Measurements from ENCODE around the gene MTHFD2.

MTHFD2 gene

GRCh38 chr2:74188696-74189095, 9.7 kb upstream of the MTHFD2 start:
- CTCF ChIA-PET: interaction anchor here (1.1 to 1.4 kb wide), 3 partner anchors 10 to 365 kb away, joined by 3 to 5 read pairs (median 5); partner anchors contain the start of genes MOB1A and MTHFD2

DNA sequence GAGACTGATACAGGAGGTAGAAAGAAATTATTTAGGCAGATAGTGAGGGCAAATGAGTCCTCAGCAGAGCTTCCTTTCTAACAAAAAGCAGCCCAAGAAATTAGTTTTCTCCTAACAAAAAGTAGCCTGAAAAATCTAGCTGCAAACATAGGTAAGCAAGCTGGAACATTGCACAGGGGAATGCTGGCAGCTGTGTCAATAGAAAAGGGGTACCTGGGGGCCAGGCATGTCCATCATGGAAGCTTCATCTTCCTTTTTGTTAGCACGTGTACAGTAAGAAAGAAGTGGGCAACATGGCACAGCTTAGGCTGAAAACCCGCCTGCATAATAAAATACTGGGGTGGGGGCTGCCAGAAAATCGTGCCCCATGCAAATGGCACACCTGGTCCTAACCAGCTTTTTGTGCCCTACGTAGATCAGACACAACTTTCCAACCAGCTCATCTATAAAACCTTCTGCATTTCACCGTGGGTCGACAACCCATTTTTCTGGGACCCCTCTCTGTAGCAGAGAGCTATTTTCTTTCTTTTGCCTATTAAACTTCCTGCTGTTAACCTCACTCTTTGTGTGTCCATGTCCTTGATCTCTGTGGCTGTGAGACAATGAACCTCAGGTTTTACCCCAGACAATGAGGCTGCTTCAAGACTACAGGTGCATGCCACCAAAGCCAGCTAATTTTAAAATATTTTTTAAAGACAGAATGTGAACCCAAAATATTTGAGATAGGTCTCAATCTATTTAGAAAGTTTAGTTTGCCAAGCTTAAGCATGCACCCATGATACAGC, 6.6 kb upstream of the MTHFD2 start:
- DNase-seq (ENCODE audit: low read depth, low spot score): no peak
- CTCF ChIA-PET: interaction anchor here (0.9 to 1.6 kb wide), 2 partner anchors 10 to 13 kb away, joined by 4 to 11 read pairs; partner anchors contain the start of gene MOB1A
- no peak for TF ChIP-seq CTCF (IDR thresholded peaks at IDR 0.05; ENCODE audit: insufficient read depth, low read length, missing control alignments)
- POLR2A ChIA-PET: no interaction called here
- H3K4me3 ChIP-seq (ENCODE audit: low read depth, low read length): no peak overlapping the region

More at GRCh38 chr2:74188696-74189095, 9.7 kb upstream of the MTHFD2 start:
- no peak for DNase-seq (ENCODE audit: low read depth, low spot score)
- POLR2A ChIA-PET: interaction anchor here (1.0 kb wide), 2 partner anchors 10 kb away, joined by 4 to 6 read pairs; partner anchors contain the start of genes MOB1A and MTHFD2
- no peak overlapping the region for H3K4me3 ChIP-seq (ENCODE audit: low read depth, low read length)
- TF ChIP-seq CTCF (IDR thresholded peaks at IDR 0.05; ENCODE audit: insufficient read depth, low read length, missing control alignments): no peak

DNA sequence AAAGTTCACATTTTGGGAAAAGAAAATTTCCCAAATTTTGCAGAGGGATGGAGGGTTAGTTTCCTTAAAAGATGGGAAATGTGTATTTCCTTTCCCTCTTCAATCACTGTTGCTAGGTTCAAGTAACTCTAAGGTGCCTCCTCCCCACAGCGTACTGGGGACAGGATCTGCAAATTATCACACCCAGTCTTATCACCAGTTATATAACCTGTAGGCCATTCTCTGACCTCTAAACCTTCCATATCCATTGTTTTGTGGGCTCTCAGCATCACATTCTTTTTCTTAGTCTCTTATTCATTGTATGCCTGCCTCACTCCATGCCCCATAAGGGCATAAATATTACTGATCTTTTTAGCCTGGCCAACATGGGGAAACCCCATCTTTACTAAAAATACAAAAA, 3.6 kb upstream of the MTHFD2 start:
- DNase-seq (ENCODE audit: low read depth, low spot score): no peak
- TF ChIP-seq CTCF (IDR thresholded peaks at IDR 0.05; ENCODE audit: insufficient read depth, low read length, missing control alignments): no peak
- POLR2A ChIA-PET: no interaction called here
- no peak overlapping the region for H3K4me3 ChIP-seq (ENCODE audit: low read depth, low read length)
- CTCF ChIA-PET: no interaction called here

- POLR2A ChIA-PET: interaction anchor here (1.0 to 1.5 kb wide), 2 partner anchors 19 to 369 kb away, joined by 3 to 4 read pairs; partner anchors contain the start of genes MOB1A and STAMBP
- no peak for TF ChIP-seq CTCF (IDR thresholded peaks at IDR 0.05; ENCODE audit: insufficient read depth, low read length, missing control alignments)
- CTCF ChIA-PET: interaction anchor here (1.0 to 3.5 kb wide), 3 partner anchors 17 to 370 kb away, joined by 3 to 31 read pairs (median 4); partner anchors contain the start of gene MOB1A
- DNase-seq (ENCODE audit: low read depth, low spot score): no peak
- no peak overlapping the region for H3K4me3 ChIP-seq (ENCODE audit: low read depth, low read length)
Observed at GRCh38 chr2:74197049-74197448, 1.4 kb upstream of the MTHFD2 start.

DNA sequence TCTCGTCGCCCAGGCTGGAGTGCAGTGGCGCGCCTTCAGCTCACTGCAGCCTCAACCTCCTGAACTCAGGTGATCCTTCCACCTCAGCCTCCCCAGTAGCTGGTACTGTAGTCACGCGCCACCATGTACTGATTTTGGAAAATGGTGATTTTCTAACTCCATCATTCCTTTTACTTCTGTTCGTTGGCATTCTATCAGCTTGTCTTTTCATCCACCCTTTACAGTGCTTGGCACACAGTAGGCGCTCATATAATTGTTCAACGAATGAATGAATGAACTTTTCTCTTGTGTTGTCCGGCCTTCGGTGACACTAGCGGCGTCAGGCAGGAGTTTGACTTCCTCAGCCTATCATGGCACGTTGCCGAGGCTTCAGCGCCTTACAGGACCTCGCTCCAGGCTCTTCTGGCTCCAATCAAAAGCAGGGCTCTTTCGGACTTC, 373 bp upstream of the MTHFD2 start:
- POLR2A ChIA-PET: interaction anchor here (0.7 to 3.4 kb wide), 6 partner anchors 10 to 370 kb away, joined by 3 to 29 read pairs (median 4); partner anchors contain the start of genes MOB1A and STAMBP
- peak overlapping the region; percentile 99 for H3K4me3 ChIP-seq (ENCODE audit: low read depth, low read length)

More for the DNA sequence above, 373 bp upstream of the MTHFD2 start:
- no peak for TF ChIP-seq CTCF (IDR thresholded peaks at IDR 0.05; ENCODE audit: insufficient read depth, low read length, missing control alignments)
- no peak for DNase-seq (ENCODE audit: low read depth, low spot score)
- CTCF ChIA-PET: interaction anchor here (0.9 to 3.8 kb wide), 9 partner anchors 10 to 381 kb away, joined by 3 to 31 read pairs (median 6); partner anchors contain the start of genes BOLA3 and MOB1A

Data from AG04449 (cell line).